ENCODE data around the gene WSCD2. TPM values are rescaled to one million over a fixed set of nuclear protein-coding genes. Genes with fewer than 3 reads are reported as not detected.

The WSCD2 gene
- total and polyA plus RNA-seq, 2 donors (not counting 1 experiment from before 2014, with no cell fraction given), result 1.1 to 5.9 TPM

GRCh38 chr12:108269224-108269623 lies 140.1 kb downstream of the WSCD2 start:
- no peak overlapping the region for H3K27ac ChIP-seq (ENCODE audit: low read length in 2 of 2)
- ChIA-PET CTCF (no interaction called here), POLR2A (no interaction called here)
- no peaks in the 10 kb centered on the region for H4K20me1 ChIP-seq (ENCODE audit: control insufficient read depth, insufficient read depth, low read length, poor library complexity, severe bottlenecking)
- Mint-ChIP-seq H3K27ac (no peak overlapping the region), H3K4me3 (no peak overlapping the region), H3K9me3 (ENCODE audit: insufficient read depth) (no peaks in the 10 kb centered on the region), H3K27me3 (peaks cover 12% of the 10 kb centered on the region), H3K4me1 (no peaks in the 10 kb centered on the region)
- H3K9me3 ChIP-seq (ENCODE audit: control extremely low read depth in 1 of 3, control insufficient read depth in 2 of 3, insufficient read depth in 1 of 3, low read length in 2 of 3), result peaks cover 0 to 2% (median 0%) of the 10 kb centered on the region in 3 donors
- no peaks in the 10 kb centered on the region for H3K4me1 ChIP-seq (ENCODE audit: control insufficient read depth in 2 of 2, insufficient read depth in 2 of 2, low read length in 2 of 2)
- no peaks in the 10 kb centered on the region for H3K79me2 ChIP-seq (ENCODE audit: control insufficient read depth, insufficient read depth, low read length)
- no peak overlapping the region for H2AFZ ChIP-seq (ENCODE audit: insufficient read depth, low read depth, low read length, poor library complexity, severe bottlenecking)
- peaks cover 0 to 7% (median 0%) of the 10 kb centered on the region in 4 experiments for H3K27me3 ChIP-seq (replicated peaks in 1 of 4; ENCODE audit: control extremely low read depth in 1 of 4, control insufficient read depth in 3 of 4, insufficient read depth in 4 of 4, low read length in 3 of 4)
- TF ChIP-seq EZH2 (IDR thresholded peaks at IDR 0.05; ENCODE audit: borderline replicate concordance, insufficient read depth, low read depth, low read length, poor library complexity, severe bottlenecking) (no peak), CTCF (IDR thresholded peaks at IDR 0.05) (no peak)
- no peaks in the 10 kb centered on the region for H3K36me3 ChIP-seq (replicated peaks in 1 of 2; ENCODE audit: control extremely low read depth in 1 of 2, control insufficient read depth in 1 of 2, extremely low read depth in 1 of 2, insufficient read depth in 2 of 2, low read length in 1 of 2)
- DNase-seq (no peak), ATAC-seq (ENCODE audit: low read depth) (no peak)
- H3K4me3 ChIP-seq (ENCODE audit: control extremely low read depth in 1 of 5, extremely low read depth in 1 of 5, insufficient read depth in 1 of 5, low read depth in 2 of 5, low read length in 4 of 5), result no peak overlapping the region
- 100% methylated on average over 1 of the region's 1 CpG for WGBS (ENCODE audit: insufficient coverage)
- H3K4me2 ChIP-seq (replicated peaks; ENCODE audit: low read depth, low read length, poor library complexity, severe bottlenecking), result no peak overlapping the region
- intact Hi-C loops (cut with micrococcal nuclease), result no loop called here
- H3K9ac ChIP-seq (ENCODE audit: low read length), result no peak overlapping the region

GRCh38 chr12:108270035-108270848 lies 141.2 kb downstream of the WSCD2 start:
- intact Hi-C loops (cut with micrococcal nuclease), result no loop called here
- Histone ChIP-seq H3K4me3 (ENCODE audit: control extremely low read depth in 1 of 5, extremely low read depth in 1 of 5, insufficient read depth in 1 of 5, low read depth in 2 of 5, low read length in 4 of 5) (no peak overlapping the region), H3K27ac (ENCODE audit: low read length in 2 of 2) (no peak overlapping the region), H4K20me1 (ENCODE audit: control insufficient read depth, insufficient read depth, low read length, poor library complexity, severe bottlenecking) (no peaks in the 10 kb centered on the region), H3K4me2 (replicated peaks; ENCODE audit: low read depth, low read length, poor library complexity, severe bottlenecking) (no peak overlapping the region), H2AFZ (ENCODE audit: insufficient read depth, low read depth, low read length, poor library complexity, severe bottlenecking) (no peak overlapping the region), H3K79me2 (ENCODE audit: control insufficient read depth, insufficient read depth, low read length) (no peaks in the 10 kb centered on the region), H3K27me3 (replicated peaks in 1 of 4; ENCODE audit: control extremely low read depth in 1 of 4, control insufficient read depth in 3 of 4, insufficient read depth in 4 of 4, low read length in 3 of 4) (peaks cover 0 to 7% (median 0%) of the 10 kb centered on the region in 4 experiments), H3K9ac (ENCODE audit: low read length) (no peak overlapping the region), H3K36me3 (replicated peaks in 1 of 2; ENCODE audit: control extremely low read depth in 1 of 2, control insufficient read depth in 1 of 2, extremely low read depth in 1 of 2, insufficient read depth in 2 of 2, low read length in 1 of 2) (no peaks in the 10 kb centered on the region), H3K4me1 (ENCODE audit: control insufficient read depth in 2 of 2, insufficient read depth in 2 of 2, low read length in 2 of 2) (no peaks in the 10 kb centered on the region), H3K9me3 (ENCODE audit: control extremely low read depth in 1 of 3, control insufficient read depth in 2 of 3, insufficient read depth in 1 of 3, low read length in 2 of 3) (peaks cover 0 to 3% (median 0%) of the 10 kb centered on the region in 3 donors)
- POLR2A ChIA-PET, result no interaction called here
- TF ChIP-seq EZH2 (IDR thresholded peaks at IDR 0.05; ENCODE audit: borderline replicate concordance, insufficient read depth, low read depth, low read length, poor library complexity, severe bottlenecking), result no peak
- no peak for TF ChIP-seq CTCF (IDR thresholded peaks at IDR 0.05)
- Mint-ChIP-seq H3K9me3 (ENCODE audit: insufficient read depth) (no peaks in the 10 kb centered on the region), H3K27me3 (peaks cover 9% of the 10 kb centered on the region), H3K4me3 (no peak overlapping the region), H3K27ac (no peak overlapping the region), H3K4me1 (no peaks in the 10 kb centered on the region)
- WGBS (ENCODE audit: insufficient coverage), result 20% methylated on average over 1 of the region's 2 CpGs
- CTCF ChIA-PET, result no interaction called here
- no peak for ATAC-seq (ENCODE audit: low read depth)
- no peak for DNase-seq
